ENCODE data around the gene CLEC12A. TPM values are rescaled to one million over a fixed set of nuclear protein-coding genes. Genes with fewer than 3 reads are reported as not detected.

Gene CLEC12A
- polyA plus RNA-seq, 3 donors: 356 to 441 (median 412) TPM

GRCh38 chr12:10012630-10013330 is 41.6 kb downstream of the CLEC12A start:
- Mint-ChIP-seq H3K27me3 (ENCODE audit: low read depth in 3 of 3) (peaks cover 0 to 3% (median 0%) of the 10 kb centered on the region in 3 donors), H3K4me3 (no peak overlapping the region), H3K4me1 (peaks cover 12% of the 10 kb centered on the region), H3K36me3 (peaks cover 58 to 68% of the 10 kb centered on the region in 2 donors), H3K9me3 (peaks cover 0 to 6% (median 3%) of the 10 kb centered on the region in 7 donors), H3K27ac (no peak overlapping the region)
- H3K4me2 ChIP-seq (replicated peaks; ENCODE audit: extremely low read depth, low read length, poor library complexity, severe bottlenecking): no peak overlapping the region
- no peak overlapping the region for H3K9ac ChIP-seq (ENCODE audit: insufficient read depth, low read length, poor library complexity, severe bottlenecking)
- H4K20me1 ChIP-seq (ENCODE audit: insufficient read depth, low read length): no peaks in the 10 kb centered on the region
- no peak overlapping the region for H3K4me3 ChIP-seq (replicated peaks in 1 of 3; ENCODE audit: low read depth in 2 of 3, low read length in 3 of 3)
- H3K27me3 ChIP-seq (ENCODE audit: control insufficient read depth in 2 of 2, insufficient read depth in 2 of 2, low read length in 2 of 2): no peaks in the 10 kb centered on the region
- 100% methylated on average over 1 of the region's 6 CpGs for WGBS (ENCODE audit: insufficient coverage)
- TF ChIP-seq CTCF (IDR thresholded peaks at IDR 0.05): no peak
- intact Hi-C loops (cut with micrococcal nuclease): no loop called here
- H3K36me3 ChIP-seq (replicated peaks in 1 of 2; ENCODE audit: control insufficient read depth in 1 of 2, insufficient read depth in 2 of 2, low read length in 2 of 2): peaks cover 25 to 73% of the 10 kb centered on the region in 2 donors
- H3K9me3 ChIP-seq (replicated peaks in 1 of 2; ENCODE audit: control insufficient read depth in 1 of 2, insufficient read depth in 1 of 2, low read length in 2 of 2): no peaks in the 10 kb centered on the region
- H3K4me1 ChIP-seq (ENCODE audit: control insufficient read depth in 1 of 2, insufficient read depth in 2 of 2, low read length in 2 of 2): peaks cover 3 to 4% of the 10 kb centered on the region in 2 donors
- no peak overlapping the region for H3K27ac ChIP-seq (ENCODE audit: low read depth in 1 of 2, low read length in 2 of 2)
- no peak for DNase-seq
- H2AFZ ChIP-seq (ENCODE audit: insufficient read depth, low read depth, low read length, poor library complexity, severe bottlenecking): no peak overlapping the region
- H3K79me2 ChIP-seq (ENCODE audit: insufficient read depth, low read length): no peaks in the 10 kb centered on the region

GRCh38 chr12:10015450-10015849 is 44.2 kb downstream of the CLEC12A start:
- Mint-ChIP-seq H3K27me3 (ENCODE audit: low read depth in 3 of 3) (peaks cover 0 to 3% (median 0%) of the 10 kb centered on the region in 3 donors), H3K4me3 (no peak overlapping the region), H3K9me3 (peaks cover 0 to 4% (median 3%) of the 10 kb centered on the region in 7 donors), H3K4me1 (peaks cover 11% of the 10 kb centered on the region), H3K36me3 (peaks cover 51 to 66% of the 10 kb centered on the region in 2 donors), H3K27ac (no peak overlapping the region)
- Histone ChIP-seq H2AFZ (ENCODE audit: insufficient read depth, low read depth, low read length, poor library complexity, severe bottlenecking) (no peak overlapping the region), H3K36me3 (replicated peaks in 1 of 2; ENCODE audit: control insufficient read depth in 1 of 2, insufficient read depth in 2 of 2, low read length in 2 of 2) (peaks cover 25 to 68% of the 10 kb centered on the region in 2 donors), H3K4me1 (ENCODE audit: control insufficient read depth in 1 of 2, insufficient read depth in 2 of 2, low read length in 2 of 2) (peaks cover 10 to 13% of the 10 kb centered on the region in 2 donors), H3K9me3 (replicated peaks in 1 of 2; ENCODE audit: control insufficient read depth in 1 of 2, insufficient read depth in 1 of 2, low read length in 2 of 2) (no peaks in the 10 kb centered on the region), H3K4me3 (replicated peaks in 1 of 3; ENCODE audit: low read depth in 2 of 3, low read length in 3 of 3) (no peak overlapping the region), H4K20me1 (ENCODE audit: insufficient read depth, low read length) (no peaks in the 10 kb centered on the region), H3K27ac (ENCODE audit: low read depth in 1 of 2, low read length in 2 of 2) (no peak overlapping the region), H3K27me3 (ENCODE audit: control insufficient read depth in 2 of 2, insufficient read depth in 2 of 2, low read length in 2 of 2) (no peaks in the 10 kb centered on the region), H3K4me2 (replicated peaks; ENCODE audit: extremely low read depth, low read length, poor library complexity, severe bottlenecking) (no peak overlapping the region), H3K9ac (ENCODE audit: insufficient read depth, low read length, poor library complexity, severe bottlenecking) (no peak overlapping the region), H3K79me2 (ENCODE audit: insufficient read depth, low read length) (no peaks in the 10 kb centered on the region)
- TF ChIP-seq CTCF (IDR thresholded peaks at IDR 0.05): no peak
- intact Hi-C loops (cut with micrococcal nuclease): no loop called here
- DNase-seq: no peak
- no CpG with 5 or more reads among the region's 4 CpGs for WGBS (ENCODE audit: insufficient coverage)
